Caco-2 (cell line): ENCODE results near the gene RAMP3. TPM values are rescaled to one million over a fixed set of nuclear protein-coding genes. Genes with fewer than 3 reads are reported as not detected.

Experiments
- BruUV-seq: library from RNA; stranded (reverse); fragments of 400-500 nt; replicated peaks from 2 replicates; lab custom pipeline; 2021; lab: Mats Ljungman, UMichigan
- CTCF ChIA-PET: fragments of 300-600 bp; sonication (Branson Sonifier 250); formaldehyde crosslinking; loops from one replicate; lab custom pipeline; 2022; ENCODE audit warnings: antibody characterized with exemption; lab: Charles Lee
- POLR2A ChIA-PET: fragments of 300-600 bp; sonication (Branson Sonifier 250); formaldehyde crosslinking; loops from one replicate; lab custom pipeline; 2022; ENCODE audit warnings: antibody characterized with exemption; lab: Charles Lee
- DNase-seq, 2 experiments: peaks; one replicate each; pipeline versions ENCODE4 v3.0.0 to v3.0.0-alpha.2; 2020 to 2022
- H3K27me3 ChIP-seq: replicated peaks from 2 replicates; pipeline ENCODE4 v1.6.0; 2011; ENCODE audit warnings: low read length; ENCODE audit not compliant: control insufficient read depth, insufficient read depth
- H3K36me3 ChIP-seq: 2 replicates; pipeline ENCODE4 v1.5.1; 2011; ENCODE audit warnings: low read length; ENCODE audit not compliant: control insufficient read depth, insufficient read depth
- H3K4me1 ChIP-seq: fragments of 250-450 bp; sonication (Bioruptor Pico); 2 replicates; pipeline ENCODE4 v1.5.1; 2020; ENCODE audit warnings: mild to moderate bottlenecking
- H3K4me3 ChIP-seq: 2 replicates; pipeline ENCODE4 v1.5.1; 2011; ENCODE audit warnings: low read depth, mild to moderate bottlenecking, control low read depth, low read length
- H3K9me3 ChIP-seq: fragments of 250-450 bp; sonication (Bioruptor Pico); 2 replicates; pipeline ENCODE4 v1.5.1; 2020; ENCODE audit warnings: mild to moderate bottlenecking, moderate library complexity
- H3K27ac Mint-ChIP-seq: one replicate; pipeline ENCODE4 v1.8.0; 2022; ENCODE audit warnings: mixed read lengths; ENCODE audit not compliant: unreplicated experiment
- H3K27me3 Mint-ChIP-seq: one replicate; pipeline ENCODE4 v1.8.0; 2022; ENCODE audit warnings: mixed read lengths; ENCODE audit not compliant: insufficient read depth, unreplicated experiment
- H3K36me3 Mint-ChIP-seq: one replicate; pipeline ENCODE4 v1.8.0; 2022; ENCODE audit warnings: mild to moderate bottlenecking, mixed read lengths; ENCODE audit not compliant: insufficient read depth, unreplicated experiment
- H3K4me1 Mint-ChIP-seq: one replicate; pipeline ENCODE4 v1.8.0; 2022; ENCODE audit warnings: low read depth, mixed read lengths; ENCODE audit not compliant: unreplicated experiment
- H3K4me3 Mint-ChIP-seq: one replicate; pipeline ENCODE4 v1.8.0; 2022; ENCODE audit warnings: mild to moderate bottlenecking, moderate library complexity, mixed read lengths; ENCODE audit not compliant: unreplicated experiment
- H3K9me3 Mint-ChIP-seq: one replicate; pipeline ENCODE4 v1.8.0; 2022; ENCODE audit warnings: mixed read lengths; ENCODE audit not compliant: unreplicated experiment
- CTCF ChIP-seq, 2 experiments: fragments of 200-600 bp in 1 of 2; IDR thresholded peaks; 1 replicate in 1 of 2; 2 replicates in 1 of 2; pipeline versions ENCODE4 v1.5.1 to v1.8.0; 2011 to 2022; ENCODE audit warnings: antibody characterized with exemption in 1 of 2, control low read depth in 1 of 2, inconsistent platforms in 1 of 2, low read depth in 1 of 2, low read length in 1 of 2, mild to moderate bottlenecking in 1 of 2, moderate library complexity in 1 of 2; ENCODE audit not compliant: insufficient read depth in 1 of 2, severe bottlenecking in 1 of 2, unreplicated experiment in 1 of 2
- intact Hi-C: fragments of 100-400 bp; cut with micrococcal nuclease; formaldehyde crosslinking; loops from one replicate; pipeline ENCODE4 v1.10.0; 2022; ENCODE audit not compliant: unreplicated experiment
- total RNA-seq: library from RNA; stranded (reverse); gene quantifications from 2 replicates; pipeline ENCODE4 v1.2.3, GENCODE V29; 2022

RAMP3 gene
- total RNA-seq, 1 experiment from 2014 or later, result not detected

GRCh38 chr7:45122975-45123860, 34.4 kb upstream of the RAMP3 start:
- Histone ChIP-seq H3K27me3 (no peaks in the 10 kb centered on the region), H3K4me3 (no peak overlapping the region), H3K4me1 (no peaks in the 10 kb centered on the region), H3K9me3 (no peaks in the 10 kb centered on the region), H3K36me3 (no peaks in the 10 kb centered on the region)
- H3K27ac Mint-ChIP-seq, result no peak overlapping the region
- ChIA-PET CTCF (interaction anchor here (0.7 kb wide), 1 partner anchor 13 kb away, joined by 3 read pairs; no protein-coding TSS in a partner anchor), POLR2A (no interaction called here)
- no peak overlapping the region for H3K4me3 Mint-ChIP-seq
- no TSS peak for BruUV-seq
- DNase-seq, result no peak
- TF ChIP-seq CTCF (IDR thresholded peaks at IDR 0.05; ENCODE audit: insufficient read depth in 1 of 2, low read depth in 1 of 2, low read length in 1 of 2, severe bottlenecking in 1 of 2, unreplicated experiment in 1 of 2), result no peak
- no peaks in the 10 kb centered on the region for H3K36me3 Mint-ChIP-seq
- intact Hi-C loops, result no loop called here
- no peaks in the 10 kb centered on the region for H3K9me3 Mint-ChIP-seq
- no peaks in the 10 kb centered on the region for H3K27me3 Mint-ChIP-seq
- H3K4me1 Mint-ChIP-seq, result no peaks in the 10 kb centered on the region

- TF ChIP-seq CTCF (IDR thresholded peaks at IDR 0.05; ENCODE audit: insufficient read depth in 1 of 2, low read depth in 1 of 2, low read length in 1 of 2, severe bottlenecking in 1 of 2, unreplicated experiment in 1 of 2), result no peak
- Mint-ChIP-seq H3K4me1 (no peaks in the 10 kb centered on the region), H3K9me3 (no peaks in the 10 kb centered on the region), H3K36me3 (no peaks in the 10 kb centered on the region), H3K27ac (no peak overlapping the region), H3K4me3 (no peak overlapping the region), H3K27me3 (peaks cover 3% of the 10 kb centered on the region)
- intact Hi-C loops, result no loop called here
- no peak overlapping the region for H3K4me3 ChIP-seq
- ChIA-PET POLR2A (no interaction called here), CTCF (no interaction called here)
- no peaks in the 10 kb centered on the region for H3K36me3 ChIP-seq
- no peaks in the 10 kb centered on the region for H3K27me3 ChIP-seq
- no TSS peak for BruUV-seq
- H3K4me1 ChIP-seq, result no peaks in the 10 kb centered on the region
- DNase-seq, result no peak
- no peaks in the 10 kb centered on the region for H3K9me3 ChIP-seq
These were observed 33.5 kb upstream of the RAMP3 start for GRCh38 chr7:45123913-45124710.

GRCh38 chr7:45125193-45125904, 32.2 kb upstream of the RAMP3 start:
- no peak overlapping the region for H3K27ac Mint-ChIP-seq
- H3K4me3 ChIP-seq, result no peak overlapping the region
- H3K27me3 Mint-ChIP-seq, result peaks cover 9% of the 10 kb centered on the region
- DNase-seq, result no peak
- H3K9me3 ChIP-seq, result no peaks in the 10 kb centered on the region
- intact Hi-C loops, result no loop called here
- BruUV-seq, result no TSS peak
- TF ChIP-seq CTCF (IDR thresholded peaks at IDR 0.05; ENCODE audit: insufficient read depth in 1 of 2, low read depth in 1 of 2, low read length in 1 of 2, severe bottlenecking in 1 of 2, unreplicated experiment in 1 of 2), result no peak
- H3K36me3 ChIP-seq, result no peaks in the 10 kb centered on the region
- CTCF ChIA-PET, result no interaction called here
- H3K27me3 ChIP-seq, result no peaks in the 10 kb centered on the region
- POLR2A ChIA-PET, result no interaction called here
- H3K4me3 Mint-ChIP-seq, result no peak overlapping the region
- no peaks in the 10 kb centered on the region for H3K4me1 ChIP-seq
- no peaks in the 10 kb centered on the region for H3K4me1 Mint-ChIP-seq
- H3K36me3 Mint-ChIP-seq, result no peaks in the 10 kb centered on the region
- H3K9me3 Mint-ChIP-seq, result no peaks in the 10 kb centered on the region
